Measurements from ENCODE around the gene NUDCD3. TPM values are rescaled to one million over a fixed set of nuclear protein-coding genes. Genes with fewer than 3 reads are reported as not detected.

Gene NUDCD3
- total RNA-seq, 2 donors from 2014 or later: 70.8 to 108 TPM

DNA sequence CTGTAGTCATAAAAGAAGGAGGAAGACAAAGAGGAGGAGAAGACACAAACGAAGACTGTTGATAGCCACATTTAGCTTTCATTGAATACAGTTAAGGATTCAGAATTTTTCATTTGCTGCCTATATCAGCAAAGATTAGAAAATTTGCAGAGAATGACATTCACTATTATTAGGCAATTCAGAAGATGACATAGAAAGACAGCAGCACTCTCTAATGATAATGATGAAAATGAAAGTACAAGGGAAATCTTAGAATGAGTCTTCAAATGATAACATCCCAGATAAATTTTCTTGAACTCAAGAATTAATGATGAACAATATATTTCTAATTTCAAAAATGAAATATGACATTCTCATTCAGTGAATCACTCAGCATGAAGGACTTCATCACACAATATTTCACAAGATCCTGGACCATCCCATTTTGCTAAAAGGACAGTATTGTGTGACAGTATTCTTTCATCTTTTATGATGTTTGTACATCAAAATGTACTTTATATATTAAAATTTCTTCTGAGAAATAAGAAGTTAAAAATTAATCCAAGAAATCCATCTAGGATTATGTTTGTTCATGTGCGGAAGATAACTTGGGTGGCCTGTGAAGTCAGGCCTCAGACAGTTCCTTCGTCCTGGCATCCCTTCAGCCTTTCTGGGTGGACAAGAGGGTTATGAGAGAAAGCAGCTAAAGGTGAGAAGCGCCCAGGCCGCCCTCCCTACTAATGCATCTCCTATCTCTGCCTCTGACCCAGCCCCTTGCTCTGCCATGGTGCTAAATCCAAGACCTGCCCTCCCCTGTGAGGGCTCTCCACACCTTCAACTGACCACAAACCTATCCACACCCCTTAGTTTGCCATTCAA, 117.7 kb downstream of the NUDCD3 start:
- no peak for ATAC-seq
- DNase-seq (ENCODE audit: low spot score): no peak

GRCh38 chr7:44368885-44369284, 121.6 kb downstream of the NUDCD3 start:
- Mint-ChIP-seq H3K4me1 (ENCODE audit: low read depth in 2 of 2) (no peaks in the 10 kb centered on the region), H3K9me3 (no peaks in the 10 kb centered on the region), H3K27me3 (peaks cover 18 to 37% of the 10 kb centered on the region in 2 donors), H3K36me3 (peaks cover 6% of the 10 kb centered on the region), H3K4me3 (no peak overlapping the region), H3K27ac (no peak overlapping the region)
- DNase-seq (ENCODE audit: low spot score) (no peak), ATAC-seq (no peak)

More for the DNA sequence above, 117.7 kb downstream of the NUDCD3 start:
- Mint-ChIP-seq H3K4me3 (no peak overlapping the region), H3K4me1 (ENCODE audit: low read depth in 2 of 2) (peaks cover 0 to 5% of the 10 kb centered on the region in 2 donors), H3K9me3 (no peaks in the 10 kb centered on the region), H3K27me3 (peaks cover 18 to 25% of the 10 kb centered on the region in 2 donors), H3K27ac (no peak overlapping the region), H3K36me3 (peaks cover 6% of the 10 kb centered on the region)

- peaks cover 6% of the 10 kb centered on the region for H3K36me3 Mint-ChIP-seq
- H3K4me1 Mint-ChIP-seq (ENCODE audit: low read depth in 2 of 2): no peaks in the 10 kb centered on the region
- DNase-seq (ENCODE audit: low spot score) (no peak), ATAC-seq (peak in 1 of 2 donors; percentile 6)
- H3K9me3 Mint-ChIP-seq: no peaks in the 10 kb centered on the region
- peaks cover 18 to 37% of the 10 kb centered on the region in 2 donors for H3K27me3 Mint-ChIP-seq
- H3K27ac Mint-ChIP-seq: no peak overlapping the region
- no peak overlapping the region for H3K4me3 Mint-ChIP-seq
Measured at GRCh38 chr7:44368455-44368854, 122.0 kb downstream of the NUDCD3 start.

GRCh38 chr7:44367475-44368043, 122.9 kb downstream of the NUDCD3 start:
- ATAC-seq: peak in 1 of 2 donors; percentile 40
- Mint-ChIP-seq H3K4me3 (no peak overlapping the region), H3K9me3 (no peaks in the 10 kb centered on the region), H3K4me1 (ENCODE audit: low read depth in 2 of 2) (no peaks in the 10 kb centered on the region), H3K27me3 (peaks cover 21 to 36% of the 10 kb centered on the region in 2 donors), H3K36me3 (peaks cover 6% of the 10 kb centered on the region), H3K27ac (no peak overlapping the region)
- no peak for DNase-seq (ENCODE audit: low spot score)

- no peak overlapping the region for H3K27ac Mint-ChIP-seq
- no peak for DNase-seq (ENCODE audit: low spot score)
- H3K4me3 Mint-ChIP-seq: no peak overlapping the region
- H3K4me1 Mint-ChIP-seq (ENCODE audit: low read depth in 2 of 2): no peaks in the 10 kb centered on the region
- H3K36me3 Mint-ChIP-seq: peaks cover 6% of the 10 kb centered on the region
- H3K9me3 Mint-ChIP-seq: no peaks in the 10 kb centered on the region
- no peak for ATAC-seq
- peaks cover 27 to 38% of the 10 kb centered on the region in 2 donors for H3K27me3 Mint-ChIP-seq
Measured at GRCh38 chr7:44366986-44367385, 123.5 kb downstream of the NUDCD3 start.

DNA sequence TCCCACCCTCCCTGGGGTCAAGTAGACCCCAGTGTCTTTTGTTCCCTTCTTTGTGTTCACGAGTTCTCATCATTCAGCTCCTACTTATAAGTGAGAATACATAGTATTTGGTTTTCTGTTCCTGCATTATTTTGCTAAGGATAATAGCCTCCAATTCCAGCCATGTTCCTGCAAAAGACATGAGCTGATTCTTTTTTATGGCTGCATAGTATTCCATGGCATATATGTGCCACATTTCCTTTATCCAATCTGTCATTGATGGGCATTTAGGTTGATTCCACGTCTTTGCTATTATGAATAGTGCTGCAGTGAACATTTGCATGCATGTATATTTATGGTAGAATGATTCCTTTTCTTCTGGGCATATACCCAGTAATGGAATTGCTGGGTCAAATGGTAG, 136.8 kb downstream of the NUDCD3 start:
- Mint-ChIP-seq H3K36me3 (no peaks in the 10 kb centered on the region), H3K27ac (no peak overlapping the region), H3K9me3 (no peaks in the 10 kb centered on the region), H3K4me3 (no peak overlapping the region), H3K27me3 (peaks cover 44 to 56% of the 10 kb centered on the region in 2 donors), H3K4me1 (ENCODE audit: low read depth in 2 of 2) (no peaks in the 10 kb centered on the region)
- DNase-seq (ENCODE audit: low spot score) (no peak), ATAC-seq (no peak)

DNA sequence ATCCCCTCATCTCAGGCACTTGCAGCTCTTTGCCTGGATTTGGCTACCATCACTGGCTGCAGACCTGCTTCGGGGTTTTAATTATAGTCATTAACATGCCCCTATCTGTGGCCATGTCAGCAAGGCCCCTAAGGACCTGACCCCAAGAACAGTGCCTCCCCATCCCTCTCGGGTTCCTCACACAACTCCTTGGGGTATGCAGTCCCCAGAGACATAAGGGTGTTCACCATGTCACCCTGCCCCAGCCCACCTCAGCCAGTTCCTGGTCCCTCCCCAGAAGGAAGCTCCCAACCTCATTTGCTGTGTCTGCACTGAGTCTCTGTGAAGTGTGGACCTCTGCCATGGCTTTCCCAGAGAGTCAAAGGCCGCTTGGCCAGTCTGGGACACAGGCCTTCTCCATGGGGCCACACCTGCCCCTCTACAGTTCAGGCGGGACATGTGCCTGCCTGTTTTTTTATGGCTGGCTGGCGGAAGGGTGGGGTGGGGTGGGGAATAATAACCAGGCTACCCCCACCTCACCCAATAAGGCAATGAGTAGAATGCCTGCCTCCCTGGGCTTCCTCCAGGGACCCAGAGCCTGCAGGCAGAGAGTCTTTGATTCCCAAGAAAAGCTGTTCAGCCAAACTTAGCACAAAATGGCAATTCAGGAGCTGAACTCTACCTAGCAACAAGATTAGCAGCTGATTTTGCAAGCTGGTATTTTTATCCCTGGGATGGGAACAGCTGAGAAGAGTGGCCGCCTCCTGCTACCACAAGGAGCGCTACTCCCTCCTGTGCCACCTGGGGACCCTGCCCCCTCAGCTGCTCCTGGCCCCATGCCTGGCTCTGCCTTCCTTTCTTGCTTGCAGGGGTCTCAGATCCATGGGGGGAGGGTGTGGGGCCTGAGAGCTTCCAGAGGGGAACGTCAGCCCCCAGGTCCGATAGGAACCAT, 141.3 kb downstream of the NUDCD3 start:
- no peak for DNase-seq (ENCODE audit: low spot score)
- Mint-ChIP-seq H3K9me3 (no peaks in the 10 kb centered on the region), H3K27me3 (peaks cover 31 to 46% of the 10 kb centered on the region in 2 donors), H3K27ac (no peak overlapping the region), H3K4me3 (no peak overlapping the region), H3K36me3 (no peaks in the 10 kb centered on the region), H3K4me1 (ENCODE audit: low read depth in 2 of 2) (no peaks in the 10 kb centered on the region)
- peak in 1 of 2 donors; percentile 24 for ATAC-seq

DNA sequence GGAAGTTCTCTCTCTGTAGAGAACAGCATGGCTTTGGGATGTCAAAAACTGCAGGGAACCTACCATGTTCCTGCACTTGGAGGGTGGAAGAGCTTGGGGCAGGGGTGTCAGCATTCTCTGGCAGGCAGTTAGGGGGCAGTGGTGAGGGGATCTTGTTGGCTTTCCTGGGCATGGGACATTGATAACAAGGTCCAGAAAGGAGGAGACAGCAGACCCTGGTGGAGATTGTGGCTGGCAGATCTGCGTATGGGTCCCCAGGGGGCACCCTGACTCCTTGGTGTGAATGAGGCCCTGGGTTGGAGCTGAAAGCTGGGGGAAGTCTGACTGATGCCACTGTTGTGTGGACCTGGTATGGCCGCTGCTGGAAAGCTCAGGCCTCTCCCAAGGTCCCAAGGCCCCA, 142.2 kb downstream of the NUDCD3 start:
- ATAC-seq (peak in 1 of 2 donors; percentile 49), DNase-seq (ENCODE audit: low spot score) (no peak)
- Mint-ChIP-seq H3K27ac (no peak overlapping the region), H3K36me3 (no peaks in the 10 kb centered on the region), H3K4me3 (no peak overlapping the region), H3K9me3 (no peaks in the 10 kb centered on the region), H3K4me1 (ENCODE audit: low read depth in 2 of 2) (no peaks in the 10 kb centered on the region), H3K27me3 (peaks cover 24 to 42% of the 10 kb centered on the region in 2 donors)

DNA sequence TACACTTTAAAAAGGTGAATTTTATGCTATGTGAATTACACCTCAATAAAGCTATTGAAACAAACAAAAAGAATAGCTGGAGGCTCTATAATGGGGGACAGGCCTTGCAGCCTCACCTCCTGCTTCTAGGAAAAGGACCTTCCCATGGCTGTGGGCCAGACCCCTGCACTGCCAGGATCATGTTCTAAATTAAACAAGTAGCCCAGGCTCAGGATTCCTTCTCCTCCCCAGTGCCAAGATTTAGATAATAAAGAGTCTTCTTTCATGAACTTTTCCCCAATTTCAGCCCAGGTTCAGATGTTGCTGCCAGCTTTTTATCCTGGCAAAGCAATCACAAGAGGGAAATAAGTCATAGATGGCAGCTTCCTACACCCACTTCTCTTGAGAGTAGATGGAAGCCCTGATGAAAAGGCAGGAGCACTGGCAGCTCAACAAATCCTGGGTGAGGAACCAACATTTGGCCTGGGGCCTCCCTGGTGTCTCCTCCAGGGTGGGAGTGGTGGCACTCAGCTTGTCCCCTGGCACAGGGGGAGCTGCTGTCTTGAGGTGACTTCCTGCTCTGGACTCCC, 142.8 kb downstream of the NUDCD3 start:
- Mint-ChIP-seq H3K36me3 (no peaks in the 10 kb centered on the region), H3K4me1 (ENCODE audit: low read depth in 2 of 2) (no peaks in the 10 kb centered on the region), H3K27ac (no peak overlapping the region), H3K27me3 (peaks cover 24 to 42% of the 10 kb centered on the region in 2 donors), H3K9me3 (no peaks in the 10 kb centered on the region), H3K4me3 (no peak overlapping the region)
- ATAC-seq (no peak), DNase-seq (ENCODE audit: low spot score) (no peak)

DNA sequence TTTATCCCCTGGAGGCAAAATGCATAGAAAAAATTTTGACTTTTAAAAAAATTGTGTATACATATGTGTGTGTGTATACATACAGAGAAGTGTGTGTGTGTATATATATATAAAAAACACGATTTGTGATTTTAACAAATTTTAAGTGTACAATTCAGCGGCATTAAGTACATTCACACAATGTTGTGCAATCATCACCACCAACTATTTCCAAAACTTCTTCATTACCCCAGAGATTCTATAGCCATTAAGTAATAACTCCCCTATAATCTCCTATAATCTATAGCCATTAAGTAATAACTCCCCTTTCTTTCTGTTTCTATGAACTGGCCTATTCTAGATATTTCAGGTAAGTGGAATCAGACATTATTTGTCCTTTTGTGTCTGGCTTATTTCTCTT, 144.4 kb downstream of the NUDCD3 start:
- ATAC-seq (no peak), DNase-seq (ENCODE audit: low spot score) (no peak)
- Mint-ChIP-seq H3K36me3 (no peaks in the 10 kb centered on the region), H3K27ac (no peak overlapping the region), H3K9me3 (no peaks in the 10 kb centered on the region), H3K4me1 (ENCODE audit: low read depth in 2 of 2) (no peaks in the 10 kb centered on the region), H3K27me3 (peaks cover 22 to 36% of the 10 kb centered on the region in 2 donors), H3K4me3 (no peak overlapping the region)

DNA sequence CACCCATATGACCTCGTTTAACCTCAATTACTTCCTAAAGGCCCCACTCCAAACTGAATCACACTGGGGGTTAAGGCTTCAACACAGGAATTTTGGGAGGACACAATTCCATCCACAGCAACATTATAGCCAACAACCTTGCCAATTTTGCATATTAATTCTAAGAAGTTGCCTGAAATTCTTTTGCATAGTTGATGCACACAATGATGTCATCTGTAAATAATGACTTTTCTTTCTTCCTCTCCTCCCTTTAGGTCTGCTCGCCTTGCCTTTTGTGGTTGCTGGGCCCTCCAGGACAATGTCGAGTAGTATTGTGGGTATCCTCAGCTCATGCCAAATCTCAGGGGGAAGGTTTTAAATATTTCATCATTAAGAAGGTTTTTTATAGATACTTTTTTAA, 149.1 kb downstream of the NUDCD3 start:
- Mint-ChIP-seq H3K4me3 (no peak overlapping the region), H3K27me3 (peaks cover 16 to 39% of the 10 kb centered on the region in 2 donors), H3K4me1 (ENCODE audit: low read depth in 2 of 2) (no peaks in the 10 kb centered on the region), H3K9me3 (no peaks in the 10 kb centered on the region), H3K36me3 (no peaks in the 10 kb centered on the region), H3K27ac (no peak overlapping the region)
- ATAC-seq (no peak), DNase-seq (ENCODE audit: low spot score) (no peak)

GRCh38 chr7:44338600-44338999, 151.9 kb downstream of the NUDCD3 start:
- ATAC-seq: no peak
- H3K27me3 Mint-ChIP-seq: peaks cover 14 to 26% of the 10 kb centered on the region in 2 donors

DNA sequence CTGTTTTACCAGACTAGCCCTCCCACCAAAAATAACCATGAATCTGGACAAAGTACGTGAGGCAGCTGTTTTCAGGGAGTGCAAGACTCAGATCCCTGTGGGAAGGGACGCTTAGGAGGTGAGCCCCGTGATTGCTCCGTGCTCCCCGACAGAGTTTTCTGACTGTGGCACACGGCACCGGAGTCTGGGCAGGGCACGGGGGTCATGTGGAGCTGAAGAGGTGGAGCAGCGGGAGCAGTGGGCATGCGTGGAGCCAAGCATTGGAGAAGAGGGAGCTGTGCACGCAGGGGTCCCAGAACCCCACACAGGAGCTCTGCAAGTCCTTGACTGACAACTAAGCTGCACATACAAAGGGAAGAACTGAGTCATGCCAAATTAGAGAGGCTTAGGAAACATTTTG, 154.0 kb downstream of the NUDCD3 start:
- ATAC-seq (no peak), DNase-seq (ENCODE audit: low spot score) (no peak)
- Mint-ChIP-seq H3K36me3 (peaks cover 7% of the 10 kb centered on the region), H3K4me1 (ENCODE audit: low read depth in 2 of 2) (no peaks in the 10 kb centered on the region), H3K9me3 (no peaks in the 10 kb centered on the region), H3K4me3 (no peak overlapping the region), H3K27ac (no peak overlapping the region), H3K27me3 (peaks cover 17 to 35% of the 10 kb centered on the region in 2 donors)

More at GRCh38 chr7:44338600-44338999, 151.9 kb downstream of the NUDCD3 start:
- no peaks in the 10 kb centered on the region for H3K9me3 Mint-ChIP-seq
- peaks cover 7% of the 10 kb centered on the region for H3K36me3 Mint-ChIP-seq
- H3K4me1 Mint-ChIP-seq (ENCODE audit: low read depth in 2 of 2): no peaks in the 10 kb centered on the region
- no peak overlapping the region for H3K27ac Mint-ChIP-seq
- H3K4me3 Mint-ChIP-seq: no peak overlapping the region
- DNase-seq (ENCODE audit: low spot score): no peak

All from natural killer cell treated with Interleukin-12 subunit alpha and Interleukin-12 subunit beta and Interleukin-15 and Interleukin-18, amount 100 ng/mL, for 72 hours (primary cell).